MCF 10A (cell line): Measurements from ENCODE around the gene GRIN1. TPM values are rescaled to one million over a fixed set of nuclear protein-coding genes. Genes with fewer than 3 reads are reported as not detected.

Experiments
- BruUV-seq: library from RNA; stranded (reverse); fragments of 400-500 nt; replicated peaks from 2 replicates; lab custom pipeline; 2021; lab: Mats Ljungman, UMichigan
- CTCF ChIA-PET: fragments of 300-600 bp; sonication (Branson Sonifier 250); formaldehyde crosslinking; extraction: SDS; loops from one replicate; lab custom pipeline; 2021; ENCODE audit warnings: antibody characterized with exemption, inconsistent platforms; lab: Yijun Ruan, JAX
- POLR2A ChIA-PET: fragments of 300-600, 350-650 bp; sonication (Branson Sonifier 250); formaldehyde crosslinking; extraction: SDS; loops from one replicate; lab custom pipeline; 2020; ENCODE audit warnings: antibody characterized with exemption, inconsistent platforms; lab: Yijun Ruan, JAX
- DNase-seq: peaks from one replicate; pipeline ENCODE4 v3.0.0-alpha.2; 2018; ENCODE audit not compliant: unreplicated experiment
- H3K27ac Mint-ChIP-seq: one replicate; pipeline ENCODE4 v1.8.0; 2022; ENCODE audit warnings: mild to moderate bottlenecking, low read depth, mixed read lengths; ENCODE audit not compliant: unreplicated experiment
- H3K27me3 Mint-ChIP-seq: one replicate; pipeline ENCODE4 v1.8.0; 2022; ENCODE audit warnings: mixed read lengths; ENCODE audit not compliant: insufficient read depth, unreplicated experiment
- H3K36me3 Mint-ChIP-seq: one replicate; pipeline ENCODE4 v1.8.0; 2022; ENCODE audit warnings: mild to moderate bottlenecking, moderate library complexity, mixed read lengths; ENCODE audit not compliant: insufficient read depth, unreplicated experiment
- H3K4me1 Mint-ChIP-seq: one replicate; pipeline ENCODE4 v1.8.0; 2022; ENCODE audit warnings: mixed read lengths; ENCODE audit not compliant: insufficient read depth, unreplicated experiment
- H3K4me3 Mint-ChIP-seq: one replicate; pipeline ENCODE4 v1.8.0; 2022; ENCODE audit warnings: mild to moderate bottlenecking, moderate library complexity, mixed read lengths; ENCODE audit not compliant: unreplicated experiment
- H3K9me3 Mint-ChIP-seq: one replicate; pipeline ENCODE4 v1.8.0; 2022; ENCODE audit warnings: mixed read lengths; ENCODE audit not compliant: unreplicated experiment
- intact Hi-C: fragments of 100-400 bp; cut with micrococcal nuclease; formaldehyde crosslinking; loops from 2 replicates; pipeline ENCODE4 v1.14.1; 2022
- microRNA-seq: library from miRNA; unstranded; fragments of <30 nt; microRNA quantifications from one replicate; pipeline ENCODE4 v1.2.0, GENCODE V29; 2022
- total RNA-seq: library from RNA; stranded (reverse); gene quantifications from 2 replicates; pipeline ENCODE4 v1.2.3, GENCODE V29; 2022
- TF ChIP-seq, protein P1 (sequence below): fragments of 200-600 bp; IDR thresholded peaks from one replicate; pipeline ENCODE4 v1.8.0; 2022; ENCODE audit warnings: antibody characterized with exemption, mild to moderate bottlenecking; ENCODE audit not compliant: unreplicated experiment

Gene GRIN1
- total RNA-seq, 1 experiment from 2014 or later: 1.4 TPM

DNA sequence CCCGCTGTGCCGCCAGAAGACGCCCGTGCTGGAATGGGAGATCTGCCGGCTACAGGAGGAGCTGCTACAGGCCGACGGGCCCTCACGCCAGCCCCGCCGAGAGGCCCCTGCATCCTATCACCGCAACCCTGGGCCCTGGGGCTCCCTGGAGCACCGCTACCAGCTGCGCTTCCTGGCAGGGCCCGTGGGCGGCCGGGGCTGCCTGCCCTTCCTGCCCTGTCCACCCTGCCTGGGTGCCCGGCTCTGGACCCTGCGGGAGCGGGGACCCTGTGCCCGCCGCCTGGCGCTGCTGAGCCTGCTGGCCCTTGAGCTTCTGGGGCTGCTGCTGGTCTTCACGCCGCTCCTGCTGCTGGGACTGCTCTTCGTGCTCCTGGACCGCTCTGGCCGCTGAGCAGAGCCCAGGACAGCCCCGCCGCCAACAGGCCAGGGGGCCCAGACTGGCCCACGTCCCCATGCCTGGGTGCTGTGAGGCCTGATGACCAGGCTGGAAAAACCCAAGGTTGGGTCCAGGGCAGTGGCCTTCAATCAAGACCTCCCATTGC is 79.3 kb downstream of the GRIN1 start:
- CTCF ChIA-PET: interaction anchor here (1.0 kb wide), 1 partner anchor 23 kb away, joined by 3 read pairs; no protein-coding TSS in a partner anchor
- POLR2A ChIA-PET: interaction anchor here (0.7 to 3.8 kb wide), 5 partner anchors 9 to 135 kb away, joined by 3 to 38 read pairs (median 5); partner anchors contain the start of genes NDOR1, SSNA1, TMEM203 and TUBB4B
- no TSS peak for BruUV-seq

More for the DNA sequence above, 79.3 kb downstream of the GRIN1 start:
- no peak for DNase-seq
- H3K4me3 Mint-ChIP-seq: no peak overlapping the region
- H3K9me3 Mint-ChIP-seq: no peaks in the 10 kb centered on the region
- H3K27me3 Mint-ChIP-seq: no peaks in the 10 kb centered on the region
- H3K36me3 Mint-ChIP-seq: peaks cover 12% of the 10 kb centered on the region
- peaks cover 5% of the 10 kb centered on the region for H3K4me1 Mint-ChIP-seq
- TF ChIP-seq, protein P1, sequence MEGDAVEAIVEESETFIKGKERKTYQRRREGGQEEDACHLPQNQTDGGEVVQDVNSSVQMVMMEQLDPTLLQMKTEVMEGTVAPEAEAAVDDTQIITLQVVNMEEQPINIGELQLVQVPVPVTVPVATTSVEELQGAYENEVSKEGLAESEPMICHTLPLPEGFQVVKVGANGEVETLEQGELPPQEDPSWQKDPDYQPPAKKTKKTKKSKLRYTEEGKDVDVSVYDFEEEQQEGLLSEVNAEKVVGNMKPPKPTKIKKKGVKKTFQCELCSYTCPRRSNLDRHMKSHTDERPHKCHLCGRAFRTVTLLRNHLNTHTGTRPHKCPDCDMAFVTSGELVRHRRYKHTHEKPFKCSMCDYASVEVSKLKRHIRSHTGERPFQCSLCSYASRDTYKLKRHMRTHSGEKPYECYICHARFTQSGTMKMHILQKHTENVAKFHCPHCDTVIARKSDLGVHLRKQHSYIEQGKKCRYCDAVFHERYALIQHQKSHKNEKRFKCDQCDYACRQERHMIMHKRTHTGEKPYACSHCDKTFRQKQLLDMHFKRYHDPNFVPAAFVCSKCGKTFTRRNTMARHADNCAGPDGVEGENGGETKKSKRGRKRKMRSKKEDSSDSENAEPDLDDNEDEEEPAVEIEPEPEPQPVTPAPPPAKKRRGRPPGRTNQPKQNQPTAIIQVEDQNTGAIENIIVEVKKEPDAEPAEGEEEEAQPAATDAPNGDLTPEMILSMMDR: no peak
- H3K27ac Mint-ChIP-seq: no peak overlapping the region
- intact Hi-C loops: no loop called here

Small RNA genes lying within 50 kb of the gene (microRNA-seq; reads per million reads assigned to microRNA genes)
- gene MIR3621: not detected

Other genes starting within 250 kb of the GRIN1 start
- 88.8 and 100 TPM in 2 replicates for gene FBXW5, start 194.4 kb upstream of the GRIN1 start, total RNA-seq
- gene C8G, start 193.9 kb upstream of the GRIN1 start, total RNA-seq: 1.0 and 1.1 TPM in 2 replicates
- 0.86 and 1.2 TPM in 2 replicates for gene LCN12, start 186.9 kb upstream of the GRIN1 start, total RNA-seq
- 1.1 and 1.8 TPM in 2 replicates for gene PTGDS, start 161.7 kb upstream of the GRIN1 start, total RNA-seq
- gene LCNL1, start 156.2 kb upstream of the GRIN1 start, total RNA-seq: not detected in 2 replicates
- gene PAXX, start 146.7 kb upstream of the GRIN1 start, total RNA-seq: 43.6 and 57.9 TPM in 2 replicates
- gene CLIC3, start 142.6 kb upstream of the GRIN1 start, total RNA-seq: 1.2 and 4.2 TPM in 2 replicates
- 20.0 and 21.7 TPM in 2 replicates for gene ABCA2, start 110.9 kb upstream of the GRIN1 start, total RNA-seq
- gene FUT7, start 107.1 kb upstream of the GRIN1 start, total RNA-seq: 0.12 TPM in 1 of 2 replicates, not detected in the other
- 161 and 171 TPM in 2 replicates for gene NPDC1, start 93.0 kb upstream of the GRIN1 start, total RNA-seq
- gene ENTPD2, start 85.1 kb upstream of the GRIN1 start, total RNA-seq: 13.4 and 31.5 TPM in 2 replicates
- gene SAPCD2, start 68.6 kb upstream of the GRIN1 start, total RNA-seq: 5.7 and 15.7 TPM in 2 replicates
- gene UAP1L1, start 61.6 kb upstream of the GRIN1 start, total RNA-seq: 1.0 and 3.7 TPM in 2 replicates
- gene MAN1B1, start 52.2 kb upstream of the GRIN1 start, total RNA-seq: 46.5 and 49.1 TPM in 2 replicates
- 139 and 157 TPM in 2 replicates for gene DPP7, start 24.4 kb upstream of the GRIN1 start, total RNA-seq
- not detected in 2 replicates for gene LRRC26, start 30.9 kb downstream of the GRIN1 start, total RNA-seq
- not detected in 2 replicates for gene TMEM210, start 32.9 kb downstream of the GRIN1 start, total RNA-seq
- gene ANAPC2, start 49.4 kb downstream of the GRIN1 start, total RNA-seq: 42.1 and 43.6 TPM in 2 replicates
- gene SSNA1, start 49.5 kb downstream of the GRIN1 start, total RNA-seq: 81.4 and 82.6 TPM in 2 replicates
- gene TPRN, start 61.6 kb downstream of the GRIN1 start, total RNA-seq: 12.6 and 13.4 TPM in 2 replicates
- gene TMEM203, start 66.5 kb downstream of the GRIN1 start, total RNA-seq: 31.4 and 35.6 TPM in 2 replicates
- 16.6 and 18.0 TPM in 2 replicates for gene NDOR1, start 66.5 kb downstream of the GRIN1 start, total RNA-seq
- 2.5 and 3.1 TPM in 2 replicates for gene RNF208, start 83.1 kb downstream of the GRIN1 start, total RNA-seq
- gene CYSRT1, start 86.0 kb downstream of the GRIN1 start, total RNA-seq: 1.4 and 1.8 TPM in 2 replicates
- gene RNF224, start 88.3 kb downstream of the GRIN1 start, total RNA-seq: 0.16 and 0.44 TPM in 2 replicates
- not detected in 2 replicates for gene SLC34A3, start 91.7 kb downstream of the GRIN1 start, total RNA-seq
- gene TUBB4B, start 102.1 kb downstream of the GRIN1 start, total RNA-seq: 171 and 180 TPM in 2 replicates
- not detected in 2 replicates for gene STPG3, start 112.1 kb downstream of the GRIN1 start, total RNA-seq
- 38.0 and 40.5 TPM in 2 replicates for gene NELFB, start 116.2 kb downstream of the GRIN1 start, total RNA-seq
- gene TOR4A, start 138.6 kb downstream of the GRIN1 start, total RNA-seq: 20.6 and 21.9 TPM in 2 replicates
- gene NRARP, start 163.1 kb downstream of the GRIN1 start, total RNA-seq: 1.4 and 2.2 TPM in 2 replicates